Kidney epithelial cell (primary cell): ENCODE measurements around the gene ITGB5. TPM values are rescaled to one million over a fixed set of nuclear protein-coding genes. Genes with fewer than 3 reads are reported as not detected.
A peak's percentile ranks its signal among the peaks of the same experiment; 100 is the strongest.

Source experiments
- DNase-seq: peaks from one replicate; pipeline ENCODE4 v3.0.0-alpha.2; 2010; ENCODE audit warnings: low read depth
- H3K27me3 ChIP-seq: 2 replicates; pipeline ENCODE4 v1.6.0; 2011; ENCODE audit warnings: low read length; ENCODE audit not compliant: control insufficient read depth, insufficient read depth
- H3K36me3 ChIP-seq: 2 replicates; pipeline ENCODE4 v1.5.1; 2011; ENCODE audit warnings: low read length; ENCODE audit not compliant: control insufficient read depth, insufficient read depth
- H3K4me3 ChIP-seq: 2 replicates; pipeline ENCODE4 v1.5.1; 2011; ENCODE audit warnings: low read depth, mild to moderate bottlenecking, control low read depth, low read length
- CTCF ChIP-seq: IDR thresholded peaks from 2 replicates; pipeline ENCODE4 v1.5.1; 2011; ENCODE audit warnings: mild to moderate bottlenecking, moderate library complexity, low read length, control low read depth, inconsistent platforms; ENCODE audit not compliant: insufficient read depth, poor library complexity, severe bottlenecking
- total RNA-seq: library from RNA; depleted of rRNA; stranded (reverse); fragments of >200 nt; gene quantifications from 2 replicates; pipeline ENCODE4 v1.2.3, GENCODE V29; 2015

The ITGB5 gene
- total RNA-seq, result 75.2 and 86.0 TPM in 2 replicates

DNA sequence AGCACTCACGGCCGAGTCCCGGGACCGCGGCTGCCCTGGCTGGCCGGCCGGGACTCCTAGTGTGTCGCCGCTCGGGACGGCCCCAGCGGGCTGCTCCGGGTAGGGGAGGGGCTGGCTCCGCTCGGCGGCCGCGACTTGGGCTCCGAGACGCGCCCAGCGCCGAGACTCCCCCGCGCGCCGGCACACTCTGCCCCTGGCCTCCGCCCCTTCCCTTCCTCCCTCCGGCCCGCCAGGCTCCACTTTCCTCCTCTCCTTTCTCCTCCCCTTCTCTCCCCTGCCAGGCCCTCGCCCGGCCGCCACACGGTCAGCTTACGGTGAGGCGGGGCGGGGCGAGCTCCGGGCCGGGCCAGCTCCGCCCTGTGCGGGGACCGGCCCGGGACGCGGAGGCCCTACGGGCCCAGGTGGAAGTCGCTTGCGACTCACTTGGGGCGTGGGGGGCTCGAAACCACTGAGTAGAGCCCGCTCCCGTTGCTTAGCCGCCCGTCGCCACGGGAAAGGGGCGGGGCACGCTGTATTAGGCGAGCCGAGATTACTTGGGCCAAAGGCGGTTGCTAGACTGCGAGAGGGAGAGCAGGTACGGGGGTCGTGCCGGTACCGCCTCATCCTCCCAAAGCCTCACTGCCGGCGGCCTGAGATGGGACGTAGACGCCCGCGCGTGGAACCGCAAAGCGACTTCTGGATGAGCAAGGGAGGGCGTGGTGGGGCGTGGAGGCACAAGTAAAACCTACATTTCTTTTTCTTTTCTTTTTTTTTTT lies at the start of gene ITGB5:
ITGB5 (minus strand) TSS at position 189 of the 755 bp plus-strand sequence. CDS start 365 bp downstream, outside the sequence.
- TF ChIP-seq CTCF, result no peak
- no peak for DNase-seq
- no peaks in the 10 kb centered on the region for H3K27me3 ChIP-seq
- peak within 1 kb of the TSS; percentile 68 for H3K4me3 ChIP-seq
- H3K36me3 ChIP-seq, result no peaks in the 10 kb centered on the region

GRCh38 chr3:124935794-124936542 lies 48.8 kb upstream of the ITGB5 start:
- no peak overlapping the region for H3K4me3 ChIP-seq
- no peak for TF ChIP-seq CTCF
- H3K36me3 ChIP-seq, result no peaks in the 10 kb centered on the region
- H3K27me3 ChIP-seq, result no peaks in the 10 kb centered on the region
- no peak for DNase-seq

GRCh38 chr3:124935264-124935663 lies 48.1 kb upstream of the ITGB5 start:
- no peak overlapping the region for H3K4me3 ChIP-seq
- TF ChIP-seq CTCF, result no peak

DNA sequence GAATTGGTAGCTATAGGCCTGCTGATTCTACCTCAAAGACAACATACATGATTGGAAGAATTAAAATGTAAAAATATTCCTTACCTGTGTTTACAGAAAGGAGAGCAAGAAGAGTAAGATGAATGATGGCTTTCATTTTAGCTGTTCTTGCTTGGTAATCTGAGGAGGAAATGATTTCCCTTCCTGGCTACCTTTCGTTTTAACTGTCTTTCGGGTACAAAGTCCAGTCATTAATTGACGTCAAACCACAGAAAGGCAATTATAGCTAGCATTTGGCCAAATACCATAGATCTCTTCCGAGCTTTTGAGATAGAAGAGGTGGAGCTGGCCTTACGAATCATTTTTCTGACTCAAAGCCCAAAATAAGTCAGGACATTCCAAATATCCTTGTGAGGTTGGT lies 47.4 kb upstream of the ITGB5 start, which contains the start of gene MUC13:
MUC13 (minus strand) TSS at position 175 of the 400 bp plus-strand sequence; CDS start at position 136, 39 bp downstream.
- no peak for DNase-seq
- Histone ChIP-seq H3K27me3 (no peaks in the 10 kb centered on the region), H3K4me3 (no peak within 1 kb of the TSS), H3K36me3 (no peaks in the 10 kb centered on the region)
- TF ChIP-seq CTCF, result no peak

More at GRCh38 chr3:124935264-124935663, 48.1 kb upstream of the ITGB5 start:
- no peaks in the 10 kb centered on the region for H3K27me3 ChIP-seq
- no peak for DNase-seq
- H3K36me3 ChIP-seq, result no peaks in the 10 kb centered on the region

DNA sequence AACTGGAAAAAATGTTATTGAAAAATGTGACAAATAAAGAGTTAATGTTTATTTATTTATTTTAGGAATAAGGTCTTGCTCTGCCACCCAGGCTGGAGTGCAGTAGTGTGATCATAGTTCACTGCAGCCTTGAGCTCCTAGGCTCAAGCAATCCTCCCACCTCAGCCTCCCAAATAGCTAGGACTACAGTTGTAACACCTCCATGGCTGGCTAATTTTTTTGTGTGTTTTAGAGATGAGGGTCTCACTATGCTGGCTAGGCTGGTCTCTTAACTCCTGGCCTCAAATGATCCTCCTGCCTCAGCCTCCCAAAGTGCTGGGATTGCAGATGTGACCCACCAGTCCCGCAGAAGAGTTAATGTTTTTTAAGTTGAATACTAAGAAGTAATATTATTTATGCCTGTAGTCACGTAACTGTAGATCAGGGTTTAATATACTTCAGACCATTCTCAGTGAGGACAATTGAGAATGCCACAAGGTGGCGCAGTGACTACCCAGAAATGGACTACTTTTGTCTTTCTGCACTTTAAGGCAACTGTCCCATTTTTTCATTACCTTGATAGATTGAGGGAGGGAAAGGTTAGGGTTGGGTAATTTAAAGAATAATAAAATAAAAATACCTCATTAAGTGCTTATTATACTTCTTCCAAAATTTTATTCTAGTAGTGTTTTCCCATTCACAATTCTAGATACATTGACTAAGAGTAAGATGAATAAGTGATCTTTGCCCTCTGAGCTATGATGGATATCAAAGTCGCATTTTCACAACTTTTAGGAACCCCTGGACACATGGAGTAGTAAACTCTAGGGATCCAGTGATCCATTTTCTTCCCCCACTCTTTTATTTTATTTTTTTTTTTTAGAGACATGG lies 41.4 kb upstream of the ITGB5 start:
- Histone ChIP-seq H3K36me3 (no peaks in the 10 kb centered on the region), H3K27me3 (no peaks in the 10 kb centered on the region)
- DNase-seq, result peak; percentile 16

More for the DNA sequence above, 41.4 kb upstream of the ITGB5 start:
- no peak overlapping the region for H3K4me3 ChIP-seq
- peak; percentile 75 for TF ChIP-seq CTCF
